HAP-1 (cell line): ENCODE data around the gene MEIS1.

ENCODE experiments used
- DNase-seq, 2 experiments: peaks; one replicate each; pipeline ENCODE4 v3.0.0-alpha.2; 2016 to 2020; ENCODE audit warnings: low spot score in 2 of 2
- H3K27me3 ChIP-seq: fragments of 250-450 bp; sonication (Bioruptor Pico); 2 replicates; pipeline ENCODE4 v1.5.1; 2020; ENCODE audit warnings: low read depth, mild to moderate bottlenecking, moderate library complexity
- H3K36me3 ChIP-seq: fragments of 250-450 bp; sonication (Bioruptor Pico); replicated peaks from 2 replicates; pipeline ENCODE4 v1.5.1; 2020; ENCODE audit warnings: mild to moderate bottlenecking
- H3K4me1 ChIP-seq: fragments of 250-450 bp; sonication (Bioruptor Pico); 2 replicates; pipeline ENCODE4 v1.5.1; 2020; ENCODE audit warnings: mild to moderate bottlenecking
- H3K4me3 ChIP-seq: fragments of 250-450 bp; sonication (Bioruptor Pico); 2 replicates; pipeline ENCODE4 v1.5.1; 2020; ENCODE audit warnings: mild to moderate bottlenecking, moderate library complexity
- H3K9me3 ChIP-seq: fragments of 250-450 bp; sonication (Bioruptor Pico); 2 replicates; pipeline ENCODE4 v1.5.1; 2020; ENCODE audit warnings: mild to moderate bottlenecking, moderate library complexity
- in situ Hi-C: fragments of 300-500 bp; cut with MboI; formaldehyde crosslinking; loops from 3 replicates; pipeline ENCODE4 v1.14.3; 2020; ENCODE audit warnings: low sequenced_read_pairs, inconsistent platforms, mixed read lengths

MEIS1 gene

DNA sequence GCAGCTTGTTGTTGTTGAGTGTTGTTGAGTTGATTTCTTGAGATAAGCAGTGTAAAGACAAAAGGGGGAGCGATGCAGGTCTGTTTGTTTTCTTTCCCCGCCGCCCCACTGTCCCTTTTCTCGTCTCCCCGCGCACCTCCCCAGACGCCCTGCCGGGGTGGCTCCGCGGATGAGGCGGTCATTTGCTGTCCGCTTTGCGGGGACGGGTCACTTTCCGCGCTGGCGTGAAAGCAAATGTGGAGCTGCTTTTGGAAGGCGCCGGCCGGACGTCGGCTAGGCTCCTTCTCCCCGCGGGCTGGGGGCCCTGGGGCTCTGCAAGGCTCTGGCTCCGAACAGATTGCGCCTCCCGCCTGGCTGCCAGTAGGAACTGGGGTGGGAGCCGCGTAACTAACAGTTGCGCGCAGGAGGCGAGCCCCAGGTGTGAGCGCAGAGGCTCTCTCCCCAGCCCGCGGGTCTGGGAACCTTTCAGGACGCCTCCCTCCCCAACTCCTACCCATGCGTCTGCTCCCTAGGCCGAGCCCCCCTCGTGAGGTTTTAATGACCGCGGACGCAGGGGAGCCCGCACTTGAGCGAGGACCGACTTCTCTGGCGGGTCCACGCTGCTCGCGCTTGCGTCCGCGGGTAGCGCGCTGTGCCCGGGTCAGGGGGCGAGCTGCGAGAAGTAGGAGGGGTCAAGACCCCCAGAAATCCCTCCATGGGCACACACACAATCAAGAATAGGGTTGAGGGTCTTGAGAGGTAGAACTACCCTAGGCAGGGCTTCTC, 146.6 kb downstream of the MEIS1 start:
- Histone ChIP-seq H3K27me3 (peaks cover 93% of the 10 kb centered on the region), H3K36me3 (no peaks in the 10 kb centered on the region), H3K4me1 (no peaks in the 10 kb centered on the region; the same call in 1 of the 2 replicates), H3K9me3 (no peaks in the 10 kb centered on the region; the same call in 1 of the 2 replicates), H3K4me3 (no peak overlapping the region)
- DNase-seq: no peak
- in situ Hi-C loops: no loop called here

DNA sequence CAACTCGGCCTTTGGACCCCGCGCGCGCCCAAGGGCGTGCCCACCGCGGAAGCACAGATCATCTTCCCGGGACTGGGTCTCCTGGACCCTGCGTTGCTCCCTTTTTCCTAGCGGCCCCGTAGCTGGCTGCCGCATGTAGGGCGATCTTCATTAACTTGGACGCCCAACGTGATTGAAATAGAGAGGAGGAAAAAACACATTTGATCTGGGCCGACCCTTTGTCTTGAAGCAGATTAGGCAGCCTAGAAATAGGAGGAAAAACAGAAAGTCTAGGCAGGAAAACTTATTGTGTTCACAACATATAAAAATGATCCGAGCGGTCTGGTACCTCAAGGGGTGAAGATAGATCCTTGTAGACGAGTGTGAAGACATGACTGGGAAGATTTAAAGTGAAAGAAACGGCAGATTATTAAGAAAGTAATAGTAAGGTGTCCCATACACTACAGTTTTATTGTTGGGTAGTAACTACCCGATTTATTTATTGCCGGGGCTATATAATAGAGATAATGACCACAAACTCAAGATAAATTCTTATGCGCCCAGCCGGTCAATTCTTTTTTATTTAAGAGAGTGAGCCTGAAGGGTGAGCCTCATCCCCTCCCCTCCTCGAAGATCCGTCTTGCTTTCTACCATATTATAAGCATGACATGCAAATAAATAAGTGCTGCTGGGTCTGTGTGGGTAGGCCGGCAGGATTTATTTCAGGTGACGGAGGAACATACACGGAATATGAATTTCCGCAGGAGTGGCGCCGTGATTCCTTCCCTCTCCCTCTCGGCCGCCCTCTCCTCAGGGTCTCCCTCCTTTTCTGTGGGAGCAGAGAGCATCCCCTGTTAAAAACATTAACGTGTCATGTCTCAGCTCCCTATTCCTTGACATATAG, 147.4 kb downstream of the MEIS1 start:
- no peaks in the 10 kb centered on the region; the same call in 1 of the 2 replicates for H3K9me3 ChIP-seq
- DNase-seq: no peak
- H3K36me3 ChIP-seq: no peaks in the 10 kb centered on the region
- H3K4me3 ChIP-seq: no peak overlapping the region
- H3K4me1 ChIP-seq: no peaks in the 10 kb centered on the region; the same call in 1 of the 2 replicates
- H3K27me3 ChIP-seq: peaks cover 97% of the 10 kb centered on the region
- in situ Hi-C loops: no loop called here

DNA sequence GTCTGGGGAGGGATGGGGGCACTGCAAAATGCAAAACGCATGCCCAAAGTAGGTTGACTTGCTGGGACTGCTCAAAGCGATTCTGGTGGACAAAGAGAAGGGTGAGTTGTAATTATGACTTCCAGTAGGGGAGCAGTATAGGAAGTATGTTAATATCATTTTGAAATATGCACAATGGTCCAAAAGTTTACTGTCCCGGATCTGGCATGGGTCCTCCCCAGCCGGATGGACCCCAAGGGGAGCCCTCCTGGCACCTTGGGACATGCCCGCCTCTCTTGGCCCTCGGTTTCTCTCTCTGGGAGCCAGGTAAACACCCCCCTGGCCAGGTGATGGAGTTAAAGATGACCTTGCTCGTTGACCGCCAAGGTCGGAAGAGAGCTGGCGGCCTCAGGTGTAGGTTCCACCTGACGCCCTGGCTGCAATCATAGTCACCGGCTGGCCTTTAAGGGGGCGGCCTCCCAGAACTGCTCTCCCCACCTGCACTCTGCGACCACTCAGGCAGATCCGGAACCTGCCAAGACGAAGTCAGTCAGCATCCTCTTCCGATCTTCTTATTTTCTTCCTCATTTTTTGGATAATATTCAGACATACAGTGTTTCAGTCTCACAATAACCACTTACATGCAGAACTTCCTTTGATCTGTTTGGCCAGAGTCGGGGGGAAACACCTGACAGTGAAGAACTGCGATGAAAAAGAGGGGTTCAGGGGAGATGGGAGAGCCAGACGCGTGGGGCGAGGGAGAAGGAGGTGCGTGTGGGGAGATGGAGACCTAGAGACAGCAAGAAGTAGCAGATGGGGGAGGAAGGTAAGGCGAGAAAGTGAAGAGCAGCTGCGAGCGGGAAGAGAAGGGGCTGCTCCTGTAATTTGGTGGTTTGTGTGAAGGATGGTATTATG, 148.3 kb downstream of the MEIS1 start:
- Histone ChIP-seq H3K36me3 (no peaks in the 10 kb centered on the region), H3K4me3 (no peak overlapping the region), H3K9me3 (no peaks in the 10 kb centered on the region; the same call in 1 of the 2 replicates), H3K4me1 (no peaks in the 10 kb centered on the region; the same call in 1 of the 2 replicates), H3K27me3 (peaks cover 88% of the 10 kb centered on the region)
- in situ Hi-C loops: no loop called here
- no peak for DNase-seq

DNA sequence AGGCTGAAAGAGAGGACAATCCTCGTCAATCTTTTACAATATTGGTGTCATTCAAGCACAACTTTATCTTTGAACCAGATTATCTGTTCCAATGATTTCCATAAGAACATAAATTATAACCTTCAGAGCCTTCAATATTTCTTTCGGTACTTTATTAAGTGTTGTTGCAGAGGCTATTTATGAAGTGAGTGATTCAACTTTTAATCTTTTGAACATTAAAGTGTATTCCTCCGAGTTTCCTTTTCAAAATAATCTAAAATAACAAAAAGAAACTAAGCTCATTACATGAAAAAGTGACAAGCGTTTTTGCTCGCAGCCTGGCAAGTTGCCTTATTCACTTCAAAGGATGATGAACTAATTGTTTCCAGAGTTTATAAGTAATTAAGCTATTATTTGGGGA, 149.0 kb downstream of the MEIS1 start:
- Histone ChIP-seq H3K27me3 (peaks cover 81% of the 10 kb centered on the region), H3K9me3 (no peaks in the 10 kb centered on the region; the same call in 1 of the 2 replicates), H3K4me3 (no peak overlapping the region), H3K4me1 (no peaks in the 10 kb centered on the region), H3K36me3 (no peaks in the 10 kb centered on the region)
- in situ Hi-C loops: no loop called here
- DNase-seq: no peak

DNA sequence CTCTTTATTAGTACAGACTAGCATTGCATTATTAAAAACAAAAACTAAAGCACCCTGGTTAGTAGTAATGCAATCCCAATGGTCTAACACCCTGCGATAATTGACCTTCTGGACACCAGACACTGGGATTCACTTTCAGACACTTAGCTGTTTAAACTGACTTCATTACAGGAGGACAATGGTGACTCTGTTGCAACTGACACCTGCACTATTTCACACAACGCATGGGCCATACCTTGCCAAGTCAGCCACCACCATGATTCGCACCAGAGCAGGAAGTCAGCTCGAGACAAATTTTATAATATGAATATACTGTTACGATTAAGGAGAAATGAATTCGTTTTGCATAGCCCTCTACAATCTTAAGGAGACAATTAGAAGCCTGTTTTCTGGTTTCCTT, 150.7 kb downstream of the MEIS1 start:
- Histone ChIP-seq H3K36me3 (no peaks in the 10 kb centered on the region), H3K4me3 (no peak overlapping the region), H3K4me1 (no peaks in the 10 kb centered on the region), H3K9me3 (no peaks in the 10 kb centered on the region; the same call in 1 of the 2 replicates), H3K27me3 (peaks cover 64% of the 10 kb centered on the region)
- no peak for DNase-seq
- in situ Hi-C loops: no loop called here

DNA sequence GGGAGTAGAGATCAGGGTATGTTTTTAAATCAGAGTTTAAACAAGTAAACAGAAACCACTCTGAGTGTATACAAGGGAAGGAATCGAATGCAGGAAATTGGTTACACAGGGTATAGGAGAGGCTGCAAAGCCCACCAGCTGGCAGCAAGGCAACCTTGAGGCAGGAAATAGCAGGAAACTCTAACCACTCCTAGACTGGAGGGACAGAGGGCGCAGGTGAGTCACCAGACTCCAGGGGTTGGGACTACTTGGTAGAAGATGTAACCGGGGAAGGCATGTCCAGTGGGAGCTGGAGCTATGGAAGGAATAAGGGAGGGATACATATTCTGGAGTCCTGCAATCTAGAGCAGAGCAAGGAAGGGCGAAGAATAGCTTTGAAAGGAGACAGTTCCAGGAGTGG, 152.3 kb downstream of the MEIS1 start:
- Histone ChIP-seq H3K9me3 (no peaks in the 10 kb centered on the region), H3K27me3 (peaks cover 48% of the 10 kb centered on the region), H3K36me3 (no peaks in the 10 kb centered on the region), H3K4me1 (no peaks in the 10 kb centered on the region), H3K4me3 (no peak overlapping the region)
- in situ Hi-C loops: no loop called here
- DNase-seq: peak; percentile 53 to 71

DNA sequence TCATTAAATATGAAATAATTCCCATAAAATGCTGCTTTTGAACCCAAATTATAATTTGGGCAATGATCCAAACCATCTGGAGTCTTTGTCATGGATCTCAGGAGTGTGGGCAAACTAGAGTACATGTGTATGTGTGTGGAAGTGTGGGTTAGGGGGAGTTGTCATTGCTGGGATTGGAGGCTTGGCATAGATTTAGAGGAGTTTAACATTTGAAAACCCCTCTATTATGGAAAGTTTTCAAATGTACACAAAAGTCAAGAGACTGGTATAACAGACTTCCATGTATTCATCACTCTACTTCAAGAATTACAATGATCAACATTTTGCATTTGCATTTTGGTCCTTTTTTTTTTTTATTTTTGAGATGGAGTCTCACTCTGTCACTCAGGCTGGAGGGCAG, 159.1 kb downstream of the MEIS1 start:
- H3K27me3 ChIP-seq: no peaks in the 10 kb centered on the region
- H3K9me3 ChIP-seq: no peaks in the 10 kb centered on the region
- H3K4me3 ChIP-seq: no peak overlapping the region
- in situ Hi-C loops: no loop called here
- peak in 1 of 2 experiments; percentile 58 for DNase-seq
- peaks cover 13% of the 10 kb centered on the region for H3K4me1 ChIP-seq
- H3K36me3 ChIP-seq: no peaks in the 10 kb centered on the region

DNA sequence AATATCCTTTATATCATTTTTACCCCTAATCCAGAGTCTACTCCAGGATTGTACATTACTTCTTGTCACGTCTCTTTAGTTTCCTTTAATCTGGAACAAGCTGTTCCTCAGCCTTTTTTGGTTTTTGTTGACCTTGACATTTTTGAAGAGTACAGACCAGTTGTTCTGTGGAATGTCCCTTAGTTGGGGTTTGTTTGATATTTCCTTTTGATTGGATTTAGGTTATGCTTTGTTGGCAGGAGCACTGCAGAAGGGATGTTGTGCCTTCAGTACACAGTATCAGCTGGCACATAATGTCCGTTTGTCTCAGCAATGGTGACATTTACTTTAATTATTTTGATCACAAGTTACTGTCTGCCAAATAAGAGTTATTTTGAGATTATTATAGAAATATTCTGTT, 160.6 kb downstream of the MEIS1 start:
- no peaks in the 10 kb centered on the region for H3K9me3 ChIP-seq
- H3K4me1 ChIP-seq: peaks cover 13% of the 10 kb centered on the region
- no peak overlapping the region for H3K4me3 ChIP-seq
- no peaks in the 10 kb centered on the region for H3K36me3 ChIP-seq
- in situ Hi-C loops: no loop called here
- DNase-seq: no peak
- no peaks in the 10 kb centered on the region for H3K27me3 ChIP-seq

DNA sequence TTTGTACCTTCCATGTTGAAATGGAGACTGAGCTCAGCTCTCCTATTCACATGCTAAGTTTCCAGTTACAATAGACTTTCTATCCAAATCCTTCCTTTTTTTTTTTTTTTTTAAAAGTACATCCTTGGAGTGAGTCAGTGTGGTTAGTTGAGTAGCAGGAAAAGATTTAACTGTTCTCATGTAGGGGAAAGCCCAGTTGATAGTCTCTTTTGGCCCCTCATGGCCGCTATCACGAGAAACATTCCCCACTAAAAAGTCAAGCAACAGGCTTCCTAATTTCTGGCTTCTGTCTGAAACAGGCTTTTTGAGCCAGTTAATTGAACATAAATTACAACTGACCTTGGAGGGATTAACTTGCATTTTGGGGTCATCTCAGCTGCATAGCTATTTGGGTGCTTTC, 161.3 kb downstream of the MEIS1 start:
- peaks cover 13% of the 10 kb centered on the region for H3K4me1 ChIP-seq
- H3K36me3 ChIP-seq: no peaks in the 10 kb centered on the region
- peak in 1 of 2 experiments; percentile 85 for DNase-seq
- H3K4me3 ChIP-seq: no peak overlapping the region
- in situ Hi-C loops: no loop called here
- H3K27me3 ChIP-seq: no peaks in the 10 kb centered on the region
- no peaks in the 10 kb centered on the region for H3K9me3 ChIP-seq

DNA sequence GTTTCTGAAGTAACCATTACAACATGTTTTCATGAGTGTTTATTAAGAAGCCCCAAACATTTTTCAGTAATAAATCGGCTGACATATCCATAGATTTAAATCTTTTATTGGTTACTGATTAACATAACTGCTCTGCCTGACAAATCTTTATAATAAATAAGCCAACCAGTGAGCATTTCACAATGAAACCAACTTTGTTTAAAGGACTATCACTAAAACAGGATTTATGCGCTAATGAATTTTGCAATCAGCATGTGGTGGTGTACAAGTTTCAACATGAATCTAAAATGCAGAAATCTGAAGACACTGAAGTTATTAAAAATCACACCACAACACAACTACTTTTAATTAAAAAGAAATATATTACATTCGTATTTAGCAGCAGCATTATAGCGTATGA, 166.7 kb downstream of the MEIS1 start:
- H3K4me3 ChIP-seq: no peak overlapping the region
- no peaks in the 10 kb centered on the region for H3K9me3 ChIP-seq
- in situ Hi-C loops: no loop called here
- H3K27me3 ChIP-seq: no peaks in the 10 kb centered on the region
- no peaks in the 10 kb centered on the region for H3K36me3 ChIP-seq
- H3K4me1 ChIP-seq: peaks cover 3% of the 10 kb centered on the region
- DNase-seq: no peak

DNA sequence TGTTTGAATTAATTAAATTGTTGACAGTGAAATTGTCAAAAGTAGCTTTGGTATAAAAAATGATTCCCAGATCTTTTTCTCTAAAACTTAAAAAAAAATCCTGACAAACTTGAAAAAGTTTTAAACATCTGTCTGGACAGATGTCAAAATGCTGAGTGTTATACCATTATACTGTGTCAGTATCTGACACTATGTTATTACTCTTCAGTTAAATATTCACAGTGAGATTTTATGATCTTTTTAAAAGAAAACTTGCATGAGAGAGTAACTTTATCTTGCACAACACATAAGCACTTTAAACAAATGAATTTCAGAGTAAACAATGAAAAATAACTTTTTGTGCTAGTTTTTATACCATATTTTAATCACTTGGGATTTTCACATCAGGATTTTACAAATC, 167.4 kb downstream of the MEIS1 start:
- no peak overlapping the region for H3K4me3 ChIP-seq
- H3K27me3 ChIP-seq: no peaks in the 10 kb centered on the region
- DNase-seq: no peak
- in situ Hi-C loops: no loop called here
- no peaks in the 10 kb centered on the region for H3K4me1 ChIP-seq
- no peaks in the 10 kb centered on the region for H3K9me3 ChIP-seq
- no peaks in the 10 kb centered on the region for H3K36me3 ChIP-seq

DNA sequence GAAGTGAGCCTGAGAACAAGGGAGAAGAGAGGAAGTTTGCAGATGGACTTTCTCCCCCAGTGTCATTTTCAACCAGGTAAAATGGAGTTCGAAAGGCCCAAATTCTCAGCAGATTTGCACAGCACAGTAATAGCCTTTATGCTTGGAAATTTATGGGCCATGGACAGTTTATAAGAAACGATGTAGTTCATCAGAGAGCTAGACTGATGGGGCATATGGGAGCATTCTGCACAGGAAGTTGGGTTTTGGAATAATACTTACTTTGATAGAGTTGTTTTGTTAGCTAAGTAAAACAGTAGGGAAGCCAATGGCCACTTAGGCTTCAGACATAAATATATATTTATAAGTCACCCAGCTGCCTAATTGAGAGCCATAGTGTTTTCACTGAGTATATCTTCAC, 169.4 kb downstream of the MEIS1 start:
- no peak overlapping the region for H3K4me3 ChIP-seq
- no peaks in the 10 kb centered on the region for H3K4me1 ChIP-seq
- no peaks in the 10 kb centered on the region for H3K9me3 ChIP-seq
- in situ Hi-C loops: no loop called here
- no peaks in the 10 kb centered on the region for H3K36me3 ChIP-seq
- no peak for DNase-seq
- no peaks in the 10 kb centered on the region for H3K27me3 ChIP-seq

DNA sequence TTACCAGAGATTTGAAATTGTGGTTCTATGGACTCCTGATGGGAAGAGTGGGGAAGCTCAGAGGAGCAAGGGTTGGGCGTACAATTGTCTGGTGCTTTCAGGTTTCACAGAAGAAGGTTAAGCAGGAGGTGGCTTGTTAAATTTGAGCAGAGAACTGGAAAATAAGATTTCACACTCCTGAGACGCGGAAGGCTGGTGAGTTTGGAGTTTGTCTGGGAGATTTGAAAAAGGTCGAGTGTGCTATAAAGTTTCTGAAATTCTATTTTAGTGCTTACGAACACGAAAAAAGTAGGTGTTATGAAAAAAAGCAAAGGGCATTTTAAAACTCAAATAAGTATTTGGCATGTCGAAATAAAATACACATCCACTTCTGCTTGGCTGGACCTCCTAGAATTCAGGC, 170.1 kb downstream of the MEIS1 start:
- no peak overlapping the region for H3K4me3 ChIP-seq
- in situ Hi-C loops: no loop called here
- no peaks in the 10 kb centered on the region for H3K36me3 ChIP-seq
- H3K27me3 ChIP-seq: no peaks in the 10 kb centered on the region
- H3K4me1 ChIP-seq: no peaks in the 10 kb centered on the region
- H3K9me3 ChIP-seq: no peaks in the 10 kb centered on the region
- DNase-seq: no peak
